Fibroblast of villous mesenchyme (primary cell): ENCODE results near the gene SCAMP1. TPM values are rescaled to one million over a fixed set of nuclear protein-coding genes. Genes with fewer than 3 reads are reported as not detected.

Experiments
- DNase-seq: peaks from one replicate; pipeline ENCODE4 v3.0.0-alpha.2; 2010; ENCODE audit warnings: low read depth
- H3K4me3 ChIP-seq: 2 replicates; pipeline ENCODE4 v1.5.1; 2011; ENCODE audit warnings: low read depth, mild to moderate bottlenecking, low read length
- CTCF ChIP-seq: IDR thresholded peaks from 2 replicates; pipeline ENCODE4 v1.5.1; 2012; ENCODE audit warnings: low read depth, mild to moderate bottlenecking, low read length; ENCODE audit not compliant: insufficient read depth
- total RNA-seq: library from RNA; depleted of rRNA; stranded (reverse); fragments of >200 nt; gene quantifications from 2 replicates; pipeline ENCODE4 v1.2.3, GENCODE V29; 2012

SCAMP1 gene
- total RNA-seq, 1 donor: 61.7 TPM

DNA sequence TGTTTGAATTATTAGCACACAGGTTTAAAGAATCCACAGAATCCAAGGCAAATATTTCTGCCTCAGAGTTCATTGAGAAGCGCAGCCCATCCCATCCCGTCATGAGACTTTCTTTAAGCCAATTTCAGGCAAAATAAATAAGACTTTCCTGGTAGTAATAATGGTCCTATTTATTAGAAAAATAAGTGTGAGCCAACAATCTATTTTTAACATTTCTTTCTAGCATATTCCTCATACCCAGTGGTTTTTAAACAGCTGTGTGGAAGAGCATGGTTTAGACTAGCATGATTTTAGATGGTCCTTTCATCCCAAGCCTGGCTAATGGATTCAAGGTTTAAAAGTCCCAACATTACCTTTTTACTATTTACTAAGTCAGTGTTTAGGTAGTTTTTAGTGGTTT, 125.8 kb downstream of the SCAMP1 start:
- no peak for DNase-seq
- TF ChIP-seq CTCF: no peak
- no peak overlapping the region for H3K4me3 ChIP-seq

DNA sequence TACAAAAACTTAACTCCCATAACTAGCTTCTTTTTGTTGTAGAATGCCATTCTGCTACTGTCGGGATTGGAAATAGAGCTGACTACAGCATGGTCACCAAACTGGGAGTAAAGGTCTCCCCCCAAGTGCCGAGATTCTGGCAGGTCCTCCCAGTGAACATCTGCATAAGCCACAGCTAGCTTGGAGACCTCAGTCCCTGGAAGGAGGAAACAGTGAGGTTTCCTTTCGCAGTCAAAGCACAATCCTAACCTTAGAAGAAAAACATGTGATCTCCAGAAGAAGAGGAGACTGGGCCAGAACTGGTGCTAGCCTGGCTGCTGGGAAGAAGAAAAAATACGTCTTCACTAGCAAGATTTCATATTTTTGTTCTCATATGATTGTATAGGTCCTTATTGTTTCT, 127.4 kb downstream of the SCAMP1 start:
- H3K4me3 ChIP-seq: no peak overlapping the region
- no peak for DNase-seq
- no peak for TF ChIP-seq CTCF

GRCh38 chr5:78490709-78491485, 130.5 kb downstream of the SCAMP1 start:
- TF ChIP-seq CTCF: no peak
- H3K4me3 ChIP-seq: no peak overlapping the region
- DNase-seq: no peak

DNA sequence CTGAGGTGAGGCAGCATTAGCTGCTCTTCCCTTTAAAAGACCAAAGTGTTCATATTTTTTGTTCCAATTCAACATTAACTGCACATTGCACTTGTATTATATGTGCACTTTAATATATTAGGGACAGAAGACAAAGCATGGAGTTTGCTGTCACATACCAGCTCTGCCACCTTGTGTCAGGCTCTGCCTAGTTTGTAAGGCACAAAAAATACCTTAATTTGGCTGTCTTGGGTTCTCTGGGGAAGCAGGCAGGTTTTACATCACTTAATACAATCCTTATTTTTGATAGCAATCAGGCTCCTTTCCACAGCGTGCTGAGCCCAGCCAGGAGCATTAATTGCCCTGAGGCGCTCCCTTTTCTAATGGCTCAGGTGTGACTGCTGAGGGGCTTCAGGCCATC, 131.8 kb downstream of the SCAMP1 start:
- no peak overlapping the region for H3K4me3 ChIP-seq
- TF ChIP-seq CTCF: no peak
- no peak for DNase-seq

- DNase-seq: no peak
- TF ChIP-seq CTCF: no peak
- H3K4me3 ChIP-seq: no peak overlapping the region
These were observed 132.2 kb downstream of the SCAMP1 start for GRCh38 chr5:78492650-78493049.

DNA sequence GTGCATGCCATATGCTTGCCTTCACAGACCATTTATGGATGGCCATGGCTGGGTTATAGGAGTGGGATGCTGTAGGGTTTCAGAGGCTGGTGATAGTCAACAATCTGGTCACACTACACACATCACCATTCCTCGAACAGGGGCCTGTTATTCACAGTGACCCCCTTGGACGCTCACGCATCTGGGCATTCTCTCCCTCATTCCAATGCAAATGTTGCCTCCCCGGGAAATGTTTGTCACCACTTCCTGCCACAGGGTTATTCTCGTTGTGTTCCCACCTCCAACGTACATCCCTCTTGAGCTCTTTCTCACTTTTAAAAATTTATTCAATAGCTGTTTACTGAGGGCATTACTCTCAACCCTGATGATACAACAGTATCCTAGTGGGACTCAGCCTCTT, 135.4 kb downstream of the SCAMP1 start:
- DNase-seq: no peak
- H3K4me3 ChIP-seq: no peak overlapping the region
- TF ChIP-seq CTCF: no peak

DNA sequence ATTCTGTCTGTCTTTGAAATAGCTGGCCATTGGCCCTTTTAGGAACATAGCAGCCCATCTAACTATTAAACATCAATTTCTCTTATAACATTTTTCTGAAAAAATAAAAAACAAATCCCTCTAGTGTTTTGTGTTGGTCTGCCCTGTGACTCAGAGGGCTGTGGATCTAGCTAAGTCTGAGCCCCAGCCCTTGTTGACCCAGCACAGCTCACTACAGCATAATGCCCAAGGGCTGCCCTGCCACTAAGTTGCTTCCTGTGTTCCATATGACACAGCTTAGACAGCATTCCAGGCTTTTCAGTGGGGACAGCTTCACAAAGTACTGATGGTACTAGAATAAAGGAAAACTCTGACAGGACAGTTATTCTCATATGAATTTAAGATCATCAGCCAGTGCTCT, 136.0 kb downstream of the SCAMP1 start:
- H3K4me3 ChIP-seq: no peak overlapping the region
- DNase-seq: peak; percentile 37
- no peak for TF ChIP-seq CTCF
